DMS114 treated with DMSO at 0.1 percent for 48 hours (cell line): ENCODE data around the gene EPB41L5.
"Not testable (repeated sequence)": the region's sequence is repeated elsewhere in the genome, so short reads cannot be mapped to it uniquely, and the experiment has no call there.

ENCODE experiments used
- DNase-seq: peaks from one replicate; lab custom pipeline; 2025; ENCODE audit not compliant: unreplicated experiment; lab: John Stamatoyannopoulos, UW

Gene EPB41L5

DNA sequence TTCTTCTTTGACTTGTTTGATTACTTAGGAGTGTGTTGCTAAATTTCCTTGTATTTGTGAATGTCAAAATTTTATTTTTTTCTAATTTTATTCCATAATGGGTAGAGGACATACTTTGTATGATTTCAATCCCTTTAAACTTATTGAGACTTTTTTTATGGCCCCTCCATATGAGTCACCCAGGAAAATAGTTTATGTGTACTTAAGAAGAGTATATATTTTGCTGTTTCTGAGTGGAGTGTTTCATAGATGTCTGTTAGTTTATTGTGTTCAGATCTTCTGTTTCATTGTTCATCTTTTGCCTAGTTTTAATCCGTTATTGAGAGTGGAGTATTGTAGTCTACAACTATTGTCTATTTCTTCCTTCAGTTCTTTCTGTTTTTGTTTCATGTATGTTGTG is 81.9 kb downstream of the EPB41L5 start:
- no peak for DNase-seq

DNA sequence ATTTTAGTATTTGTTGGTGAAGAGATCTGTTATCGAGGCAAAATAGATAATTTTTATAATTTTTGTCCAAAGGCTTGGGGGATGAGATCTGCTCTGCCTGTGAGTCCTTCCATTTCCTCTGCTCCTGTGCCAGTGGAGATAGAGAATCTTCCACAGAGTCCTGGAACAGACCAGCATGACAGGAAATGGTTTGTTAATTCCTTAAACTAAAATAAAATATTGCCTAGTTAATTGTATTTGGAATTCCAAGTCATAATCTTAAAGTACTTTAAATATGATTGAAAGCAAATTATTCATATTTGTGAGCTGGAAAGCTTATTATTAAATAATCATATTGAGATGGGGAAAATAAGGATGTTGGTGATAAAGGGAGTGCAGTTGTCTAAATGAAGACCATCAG is 87.8 kb downstream of the EPB41L5 start:
- DNase-seq: no peak

DNA sequence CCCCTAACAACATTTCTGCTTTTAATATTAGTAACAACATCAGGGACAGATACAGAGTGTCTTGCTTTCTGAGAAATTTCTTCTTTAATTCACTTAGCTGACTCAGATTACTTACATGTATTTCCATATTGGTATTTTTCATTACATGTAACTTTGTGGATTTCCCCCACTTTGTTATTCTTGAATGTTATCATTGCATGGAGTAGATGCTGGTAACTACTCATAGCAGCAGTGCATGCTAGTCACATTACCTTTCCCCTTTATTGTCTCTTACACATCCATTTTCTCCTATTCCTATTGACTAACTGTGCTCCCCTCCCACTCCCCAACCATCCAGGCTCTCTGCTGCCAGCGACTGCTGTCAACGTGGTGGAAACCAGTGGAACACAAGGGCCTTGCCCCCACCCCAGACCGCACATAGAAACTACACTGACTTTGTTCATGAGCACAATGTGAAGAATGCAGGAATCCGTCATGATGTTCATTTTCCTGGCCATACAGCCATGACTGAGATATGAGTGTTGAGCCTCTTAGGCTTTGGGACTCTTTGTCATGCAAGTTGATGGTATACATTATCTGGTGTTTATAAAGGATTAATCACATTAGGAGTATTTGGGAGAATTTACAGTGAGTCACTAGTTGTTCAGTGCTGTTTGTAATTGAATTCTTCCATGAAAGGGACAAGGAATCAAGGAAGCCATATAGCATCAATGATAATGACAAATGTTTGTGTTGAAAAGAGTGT is 91.0 kb downstream of the EPB41L5 start:
- no peak for DNase-seq

DNA sequence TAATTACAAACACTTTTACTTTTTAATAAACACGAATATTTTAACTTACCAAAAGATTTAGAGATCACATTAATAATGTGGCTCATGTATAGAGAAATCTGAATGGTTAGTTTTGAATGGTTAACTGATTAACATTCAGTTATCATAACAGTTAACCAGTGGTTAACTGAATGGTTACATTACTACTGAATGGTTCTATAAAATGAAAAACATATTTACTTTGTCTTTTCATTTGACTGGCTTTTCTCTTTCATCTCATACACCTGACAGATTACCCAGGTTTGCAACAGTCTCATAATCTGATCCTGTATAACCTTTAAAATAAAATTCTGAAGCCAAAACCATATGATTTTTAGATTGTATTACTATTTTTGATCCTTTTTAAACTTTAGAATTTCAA is 91.9 kb downstream of the EPB41L5 start:
- DNase-seq: no peak

DNA sequence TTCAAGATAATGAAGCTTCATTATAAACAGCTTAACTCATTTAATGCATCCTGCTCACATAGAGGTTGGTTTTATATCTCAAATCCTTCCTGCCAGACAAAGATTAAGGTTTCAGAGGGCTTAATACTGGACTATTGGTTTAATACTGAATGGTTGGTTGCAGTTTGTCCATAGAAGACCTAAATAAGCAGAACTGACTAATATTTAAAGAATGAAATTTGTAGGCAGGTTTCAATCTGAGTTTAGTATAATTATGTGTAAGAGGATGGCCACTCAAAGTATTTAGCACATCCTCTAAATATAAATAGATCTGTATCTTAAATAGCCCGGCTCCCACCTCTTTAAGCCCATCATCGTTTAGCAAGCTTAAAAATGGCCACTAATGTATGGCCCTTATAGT is 92.5 kb downstream of the EPB41L5 start:
- DNase-seq: no peak

DNA sequence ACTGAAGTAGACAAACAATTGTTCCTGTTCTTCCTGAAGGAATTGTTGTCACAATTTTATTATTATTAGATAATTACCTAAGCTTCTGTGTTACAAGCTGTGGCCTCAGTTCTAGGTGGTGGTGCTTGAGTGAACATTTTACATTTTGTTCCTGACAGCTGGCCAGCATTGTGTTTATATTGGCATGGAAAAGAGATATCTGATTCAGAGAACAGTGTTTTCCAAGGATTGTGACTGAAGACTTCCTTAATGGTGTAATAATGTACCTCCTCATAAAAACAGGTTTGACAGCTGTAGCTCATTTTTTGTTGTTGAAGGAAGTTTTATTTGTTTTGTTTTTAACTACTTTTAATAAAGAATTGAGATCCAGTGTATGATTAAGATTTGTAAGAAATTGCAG is 95.2 kb downstream of the EPB41L5 start:
- no peak for DNase-seq

DNA sequence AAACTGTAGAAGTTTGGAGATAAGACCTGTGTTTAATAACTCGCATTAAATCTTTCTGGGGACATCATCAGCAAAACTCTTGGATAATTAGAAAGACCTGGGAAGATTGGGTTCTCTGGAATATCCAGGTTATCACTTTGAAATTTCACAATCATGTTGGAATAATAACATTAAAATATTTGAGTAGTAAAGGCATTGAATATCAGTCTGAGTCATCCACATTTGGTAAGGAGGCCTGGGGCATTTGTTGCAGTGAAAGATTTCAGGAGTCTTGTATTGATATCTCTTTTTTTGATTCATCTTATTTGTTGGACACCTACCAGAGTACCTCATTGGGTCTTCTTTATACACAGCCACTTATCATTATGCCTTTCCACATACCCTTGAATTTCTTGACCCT is 95.9 kb downstream of the EPB41L5 start:
- DNase-seq: no peak

DNA sequence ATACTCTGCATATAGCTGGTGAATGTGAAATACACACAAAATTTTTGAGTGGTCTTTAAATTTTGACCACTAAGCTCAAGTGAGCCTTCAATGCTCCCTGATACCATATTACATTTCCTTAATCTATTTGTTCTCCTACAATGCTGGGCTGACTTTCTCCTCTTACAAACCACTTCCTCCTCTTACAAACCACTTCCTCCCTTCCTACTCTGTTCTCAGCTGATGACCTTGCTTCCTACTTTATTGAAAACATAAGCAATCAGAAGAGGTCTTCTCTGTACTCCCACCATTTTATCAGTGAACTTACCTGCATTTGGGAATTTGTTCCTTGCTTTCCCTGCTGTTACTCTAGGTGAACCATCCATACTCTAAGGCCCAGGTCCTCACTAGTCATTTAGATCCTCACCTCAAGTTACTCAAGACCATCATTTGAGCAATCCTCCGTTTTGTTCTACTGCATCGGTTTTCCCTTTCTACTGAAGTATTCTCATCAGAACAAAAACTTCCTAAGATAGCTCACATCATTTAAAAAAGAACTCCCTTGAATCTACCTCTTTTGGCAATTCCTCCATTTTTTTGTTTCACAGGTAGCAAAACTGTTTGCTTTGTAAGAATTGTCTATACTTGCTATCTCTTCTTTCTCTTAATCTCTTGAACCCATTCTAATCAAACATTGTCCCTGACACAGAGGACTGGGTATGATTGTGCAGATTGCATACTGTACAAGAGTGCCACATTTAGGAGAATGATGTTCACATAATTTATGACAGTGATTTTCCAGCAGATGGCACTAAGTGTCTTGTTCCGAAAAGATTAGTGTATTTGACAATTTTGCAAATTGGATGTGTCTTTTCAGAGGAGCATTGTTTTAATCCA is 96.5 kb downstream of the EPB41L5 start:
- no peak for DNase-seq

DNA sequence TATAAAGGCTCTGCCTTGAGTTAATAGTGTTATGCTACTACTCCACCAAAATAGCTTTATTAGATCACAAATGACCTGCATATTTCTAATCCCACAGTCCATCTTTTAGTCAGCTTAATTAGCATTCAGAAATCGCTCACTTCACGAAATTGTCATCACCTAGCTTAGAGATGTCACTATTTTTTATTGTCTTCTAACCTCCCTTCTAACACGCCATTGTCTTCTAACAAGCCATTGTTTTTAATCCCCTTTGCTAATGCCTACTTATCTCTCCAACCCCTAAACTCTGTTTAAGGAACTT is 97.1 kb downstream of the EPB41L5 start:
- DNase-seq: no peak

DNA sequence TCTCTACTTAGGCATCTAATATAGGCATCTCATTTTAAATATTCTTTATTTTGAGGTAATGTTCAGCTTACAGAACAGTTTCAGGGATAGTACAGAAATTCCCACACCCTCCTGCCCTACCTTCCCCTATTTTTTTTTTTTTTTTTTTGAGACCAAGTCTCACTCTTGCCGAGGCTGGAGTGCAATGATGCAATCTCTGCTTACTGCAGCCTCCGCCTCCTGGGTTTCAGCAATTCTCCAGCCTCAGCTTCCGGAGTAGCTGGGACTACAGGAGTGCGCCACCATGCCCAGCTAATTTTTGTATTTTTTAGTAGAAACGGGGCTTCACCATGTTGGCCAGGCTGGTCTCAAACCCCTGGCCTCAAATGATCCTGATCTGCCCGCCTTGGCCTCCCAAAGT is 97.6 kb downstream of the EPB41L5 start:
- DNase-seq: no peak

DNA sequence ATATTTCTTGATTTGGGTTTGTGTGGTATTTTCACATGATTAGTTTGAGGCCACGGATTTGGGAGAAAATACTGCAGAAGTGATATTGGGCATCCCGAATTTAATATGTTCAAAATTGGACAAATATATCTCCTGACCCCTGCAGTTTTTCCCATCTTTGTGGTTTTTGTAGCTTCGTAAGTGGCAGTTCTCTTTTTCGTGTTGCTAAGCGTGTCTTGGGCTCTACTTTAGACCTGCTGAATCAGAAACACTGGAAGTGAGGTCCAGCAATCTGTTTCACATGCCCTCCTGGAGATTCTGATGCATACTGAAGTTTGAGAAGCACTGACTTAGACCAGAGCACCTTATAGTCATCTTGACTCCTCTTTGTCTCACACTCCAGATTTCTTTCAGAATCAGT is 98.3 kb downstream of the EPB41L5 start:
- no peak for DNase-seq

DNA sequence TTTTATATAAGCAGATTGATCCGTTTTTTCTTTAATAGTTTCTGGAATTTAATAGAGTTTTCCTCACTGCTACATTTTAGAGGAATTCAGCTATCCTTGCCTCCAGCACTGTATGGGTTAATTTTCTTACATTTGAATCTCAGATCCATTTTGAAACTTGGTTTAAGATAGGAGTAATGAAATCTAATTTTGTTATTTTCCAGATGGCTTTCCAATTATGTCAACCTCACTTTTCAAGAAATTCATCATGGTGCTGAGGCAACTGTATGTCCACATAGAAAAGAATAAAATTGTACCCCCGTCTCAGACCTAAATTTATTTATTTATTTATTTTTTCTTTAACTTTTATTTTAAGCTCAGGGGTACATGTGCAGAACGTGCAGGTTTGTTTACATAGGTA is 105.1 kb downstream of the EPB41L5 start:
- DNase-seq: no peak

DNA sequence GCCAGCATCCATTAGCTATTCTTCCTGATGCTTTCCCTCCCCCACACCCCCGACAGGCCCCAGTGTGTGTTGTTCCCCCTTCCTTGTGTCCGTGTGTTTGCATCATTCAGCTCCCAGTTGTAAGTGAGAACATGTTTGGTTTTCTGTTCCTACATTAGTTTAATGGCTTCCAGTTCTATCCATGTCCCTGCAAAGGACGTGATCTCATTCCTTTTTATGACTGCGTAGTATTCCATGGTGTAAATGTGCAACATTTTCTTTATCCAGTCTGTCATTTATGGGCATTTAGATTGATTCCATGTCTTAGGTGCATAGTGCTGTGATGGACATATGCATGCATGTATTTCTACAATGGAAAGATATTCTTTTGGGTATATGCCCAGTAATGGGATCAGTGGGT is 105.6 kb downstream of the EPB41L5 start:
- no peak for DNase-seq

DNA sequence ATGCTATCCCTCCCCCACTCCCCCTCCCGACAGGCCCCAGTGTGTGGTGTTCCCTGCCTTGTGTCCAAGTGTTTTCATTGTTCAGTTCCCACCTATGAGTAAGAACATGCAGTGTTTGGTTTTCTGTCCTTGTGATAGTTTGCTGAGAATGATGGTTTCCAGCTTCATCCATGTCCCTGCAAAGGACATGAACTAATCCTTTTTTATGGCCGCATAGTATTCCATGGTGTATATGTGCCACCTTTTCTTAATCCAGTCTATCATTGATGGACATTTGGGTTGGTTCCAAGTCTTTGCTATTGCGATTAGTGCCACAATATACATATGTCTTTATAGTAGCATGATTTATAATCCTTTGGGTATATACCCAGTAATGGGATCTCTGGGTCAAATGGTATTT is 108.5 kb downstream of the EPB41L5 start:
- DNase-seq: not testable (repeated sequence)

DNA sequence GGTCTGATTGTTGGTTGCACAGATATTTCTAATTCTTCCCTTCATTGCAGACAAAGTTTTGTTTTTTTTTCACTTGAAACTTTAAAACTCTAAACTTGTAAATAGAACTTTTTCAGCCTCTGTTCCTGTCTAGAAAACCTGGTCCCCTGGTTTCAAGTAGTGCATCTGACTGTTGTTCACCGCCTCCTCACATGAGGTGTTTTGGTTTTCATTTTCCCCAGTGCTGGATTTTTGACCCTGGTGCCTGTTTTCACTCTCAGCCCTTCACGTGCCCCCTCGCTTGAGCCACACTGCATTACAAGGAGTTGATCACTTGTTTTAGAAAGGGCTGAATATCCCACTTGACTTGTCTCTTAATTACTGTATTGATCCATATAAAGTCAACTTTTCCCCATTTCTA is 110.2 kb downstream of the EPB41L5 start:
- DNase-seq: no peak

DNA sequence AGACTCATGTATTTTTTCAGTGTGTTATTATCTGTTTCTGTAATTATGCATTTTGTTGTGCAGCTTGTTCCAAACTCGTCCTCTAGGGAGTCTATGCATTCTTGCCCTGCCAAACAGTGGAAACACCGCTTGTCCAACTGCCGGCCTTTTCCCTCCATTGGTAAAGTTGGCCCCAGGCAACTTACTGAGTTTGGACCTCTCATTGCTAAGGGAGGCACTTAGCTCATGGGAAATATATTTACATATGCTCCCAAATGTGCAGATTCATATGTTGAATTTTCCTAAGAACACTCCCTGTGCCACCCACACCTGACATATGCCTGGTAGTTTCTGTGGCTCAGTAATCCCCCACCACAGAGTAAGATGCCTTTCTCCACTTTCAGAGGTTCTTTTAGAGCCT is 112.3 kb downstream of the EPB41L5 start:
- DNase-seq: no peak

DNA sequence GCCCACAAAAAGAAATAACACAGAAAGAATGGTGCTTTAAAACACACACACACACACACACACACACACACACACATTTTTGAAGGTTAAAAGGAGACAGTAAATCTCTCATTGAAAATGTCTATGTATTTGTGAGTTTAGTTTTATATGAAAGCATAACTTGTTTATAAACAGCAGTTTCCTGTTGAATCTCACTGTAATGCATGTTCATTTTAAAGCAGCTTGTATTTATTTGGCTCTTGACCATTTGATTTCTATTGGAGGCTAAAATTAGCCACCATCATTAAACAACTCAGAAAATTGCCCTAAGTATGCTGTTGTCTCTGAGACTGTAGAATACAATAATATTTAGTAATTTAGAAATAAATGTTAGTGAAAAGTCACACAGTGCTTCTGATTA is 115.3 kb downstream of the EPB41L5 start:
- DNase-seq: no peak

DNA sequence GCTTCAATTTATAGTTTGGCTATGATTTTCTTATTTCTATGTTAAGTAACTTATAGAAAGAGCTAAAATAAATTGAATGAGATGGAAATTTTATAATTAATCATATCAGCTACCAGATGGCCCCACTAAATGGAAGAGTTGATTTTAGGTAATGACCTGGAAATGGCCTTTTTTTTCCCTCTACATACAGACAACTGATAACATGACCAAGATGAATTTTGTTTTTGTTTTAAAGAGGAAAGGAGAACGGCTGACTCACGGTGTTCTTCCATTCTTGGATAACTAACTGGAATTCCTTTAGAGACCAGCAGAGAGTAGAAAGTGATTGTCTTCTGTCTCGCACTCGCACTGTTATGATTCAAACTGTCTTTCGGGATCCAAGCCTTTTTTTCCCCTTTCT is 119.3 kb downstream of the EPB41L5 start:
- DNase-seq: no peak

DNA sequence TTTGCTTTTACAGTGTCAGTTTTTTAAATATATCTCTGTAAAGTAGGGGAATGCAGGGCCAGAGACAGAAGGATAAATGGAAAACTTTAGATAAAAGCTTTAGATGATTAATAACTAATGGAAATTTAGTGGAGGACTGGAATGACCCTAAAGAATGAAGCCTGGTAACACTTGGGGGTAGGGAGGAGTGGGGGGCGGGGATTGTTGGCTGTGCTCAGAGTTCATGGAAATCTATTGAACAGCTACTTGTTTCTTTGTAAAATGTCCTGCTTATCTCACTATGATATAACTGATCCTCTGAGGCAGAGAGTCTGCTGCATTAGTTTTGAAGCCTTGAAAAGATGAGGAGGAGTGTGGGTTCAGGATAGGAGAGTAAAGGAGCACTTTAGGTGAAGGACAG is 119.8 kb downstream of the EPB41L5 start:
- no peak for DNase-seq

DNA sequence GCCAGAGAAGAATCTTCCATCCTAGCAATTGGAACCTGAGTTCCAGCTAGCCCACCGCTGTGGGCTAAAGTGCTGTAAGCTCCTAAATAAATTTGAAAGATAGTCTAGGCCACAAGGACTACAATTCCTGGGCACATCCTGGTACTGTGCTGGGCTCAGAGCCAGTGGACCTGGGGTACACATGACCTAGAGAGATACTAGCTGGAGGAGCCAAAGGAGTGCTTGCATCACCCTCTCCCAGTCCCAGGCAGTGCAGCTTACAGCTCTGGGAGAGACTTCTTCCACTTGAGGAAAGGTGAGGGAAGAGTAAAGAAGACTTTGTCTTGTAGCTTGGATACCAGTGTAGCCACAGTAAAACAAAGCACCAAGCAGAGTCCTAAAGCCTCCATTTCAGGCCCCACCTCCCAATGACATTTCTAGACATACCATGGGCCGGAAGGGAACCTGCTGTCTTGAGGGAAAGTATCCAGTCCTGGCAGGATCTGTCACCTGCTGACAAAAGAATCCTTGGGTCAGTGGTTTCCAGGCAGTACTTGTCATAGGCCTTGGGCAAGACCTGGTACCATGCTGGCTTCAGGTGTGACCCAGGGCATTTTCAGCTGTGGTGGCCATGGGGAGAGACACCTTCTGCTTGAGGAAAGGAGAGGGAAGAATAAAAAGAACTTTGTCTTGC is 120.8 kb downstream of the EPB41L5 start:
- DNase-seq: no peak

DNA sequence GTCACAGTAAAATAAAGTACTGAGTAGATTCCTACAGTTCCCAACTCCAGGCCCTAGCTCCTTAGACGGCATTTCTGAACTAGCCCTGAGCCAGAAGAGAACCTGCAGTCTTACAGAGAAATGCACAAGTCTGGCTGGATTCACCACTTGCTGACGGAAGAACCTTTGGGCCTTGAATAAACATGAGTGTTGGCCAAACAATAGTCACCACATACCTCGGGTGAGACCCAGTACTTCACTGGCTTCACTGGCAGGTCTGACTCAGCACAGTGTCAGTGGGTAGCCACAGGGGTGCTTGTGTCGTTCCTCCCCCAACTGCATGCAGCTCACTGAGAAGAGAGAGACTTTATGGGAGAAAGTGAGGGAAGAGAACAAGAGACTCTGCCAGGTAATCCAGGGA is 121.4 kb downstream of the EPB41L5 start:
- no peak for DNase-seq

DNA sequence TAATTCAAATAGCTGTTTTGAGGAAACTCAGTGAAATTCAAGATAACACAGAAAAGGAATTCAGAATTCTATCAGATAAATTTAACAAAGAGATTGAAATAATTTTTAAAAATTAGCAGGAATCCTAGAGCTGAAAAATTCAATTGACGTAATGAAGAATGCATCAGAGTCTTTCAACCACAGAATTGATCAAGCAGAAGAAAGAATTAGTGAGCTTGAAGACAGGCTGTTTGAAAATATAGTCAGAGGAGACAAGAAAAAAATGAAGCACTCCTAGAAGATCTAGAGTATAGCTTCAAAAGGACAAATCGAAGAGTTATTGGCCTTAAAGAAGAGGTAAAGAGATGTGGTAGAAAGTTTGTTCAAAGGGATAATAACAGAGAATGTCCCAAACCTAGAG is 122.1 kb downstream of the EPB41L5 start:
- DNase-seq: not testable (repeated sequence)
